22Rv1 (cell line): ENCODE results near the gene TICAM1.

Source experiments
- ZFX ChIP-seq: fragments of 450-650 bp; IDR thresholded peaks from 2 replicates; pipeline ENCODE4 v1.6.1; 2017; ENCODE audit warnings: antibody characterized with exemption, borderline replicate concordance
- TF ChIP-seq, protein P1 (sequence below): fragments of 450-650 bp; IDR thresholded peaks from 2 replicates; pipeline ENCODE4 v1.5.1; 2017; ENCODE audit warnings: mild to moderate bottlenecking

DNA sequence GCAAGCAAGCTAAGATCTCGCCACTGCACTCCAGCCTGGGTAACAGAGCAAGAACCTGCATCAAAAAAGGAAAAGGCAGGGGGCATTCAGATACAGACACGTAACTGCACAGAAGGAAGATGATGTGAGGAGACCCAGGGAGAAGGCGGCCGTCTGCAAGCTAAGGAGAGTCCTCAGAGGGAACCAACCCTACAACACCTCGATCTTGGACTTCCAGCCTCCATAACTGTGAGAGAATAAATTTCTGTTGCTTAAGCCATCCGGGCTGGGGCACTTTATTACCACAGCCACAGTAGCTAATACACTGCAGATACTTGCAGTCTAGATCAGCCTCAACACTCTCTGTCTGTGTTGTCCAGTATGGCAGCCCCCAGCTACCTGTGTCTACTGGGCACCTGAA is 7.9 kb downstream of the TICAM1 start:
- TF ChIP-seq, protein P1, sequence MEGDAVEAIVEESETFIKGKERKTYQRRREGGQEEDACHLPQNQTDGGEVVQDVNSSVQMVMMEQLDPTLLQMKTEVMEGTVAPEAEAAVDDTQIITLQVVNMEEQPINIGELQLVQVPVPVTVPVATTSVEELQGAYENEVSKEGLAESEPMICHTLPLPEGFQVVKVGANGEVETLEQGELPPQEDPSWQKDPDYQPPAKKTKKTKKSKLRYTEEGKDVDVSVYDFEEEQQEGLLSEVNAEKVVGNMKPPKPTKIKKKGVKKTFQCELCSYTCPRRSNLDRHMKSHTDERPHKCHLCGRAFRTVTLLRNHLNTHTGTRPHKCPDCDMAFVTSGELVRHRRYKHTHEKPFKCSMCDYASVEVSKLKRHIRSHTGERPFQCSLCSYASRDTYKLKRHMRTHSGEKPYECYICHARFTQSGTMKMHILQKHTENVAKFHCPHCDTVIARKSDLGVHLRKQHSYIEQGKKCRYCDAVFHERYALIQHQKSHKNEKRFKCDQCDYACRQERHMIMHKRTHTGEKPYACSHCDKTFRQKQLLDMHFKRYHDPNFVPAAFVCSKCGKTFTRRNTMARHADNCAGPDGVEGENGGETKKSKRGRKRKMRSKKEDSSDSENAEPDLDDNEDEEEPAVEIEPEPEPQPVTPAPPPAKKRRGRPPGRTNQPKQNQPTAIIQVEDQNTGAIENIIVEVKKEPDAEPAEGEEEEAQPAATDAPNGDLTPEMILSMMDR = no peak
- TF ChIP-seq ZFX = no peak
